ENCODE measurements around the gene MLH3.
A peak's percentile ranks its signal among the peaks of the same experiment; 100 is the strongest.
"Not testable (repeated sequence)": the region's sequence is repeated elsewhere in the genome, so short reads cannot be mapped to it uniquely, and the experiment has no call there.

MLH3 gene

GRCh38 chr14:75030147-75030546 is 21.1 kb downstream of the MLH3 start:
- no peak for DNase-seq (ENCODE audit: low read depth in 2 of 2, low spot score in 1 of 2)

DNA sequence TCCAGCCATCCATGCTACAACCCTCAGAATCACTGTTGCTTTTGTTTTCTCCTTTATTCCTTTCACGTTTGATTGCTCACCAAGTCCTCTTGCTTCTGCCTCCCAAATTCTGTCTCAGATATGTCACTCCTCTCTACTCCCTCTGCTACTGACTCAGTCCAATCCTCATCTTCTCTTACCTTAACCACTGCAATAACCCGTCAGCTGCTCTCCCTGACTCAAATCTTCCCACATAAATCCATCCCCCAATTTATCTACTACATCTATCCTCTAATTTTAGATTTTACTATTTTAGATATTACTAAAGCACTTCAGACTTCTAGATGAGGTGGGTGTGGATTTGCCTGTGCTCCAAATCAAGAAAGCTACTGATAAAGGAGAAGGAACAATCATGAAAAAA is 25.4 kb downstream of the MLH3 start:
- no peak for DNase-seq (ENCODE audit: low read depth in 2 of 2, low spot score in 1 of 2)

GRCh38 chr14:75025082-75025481 is 26.2 kb downstream of the MLH3 start:
- DNase-seq (ENCODE audit: low read depth in 2 of 2, low spot score in 1 of 2), result no peak

DNA sequence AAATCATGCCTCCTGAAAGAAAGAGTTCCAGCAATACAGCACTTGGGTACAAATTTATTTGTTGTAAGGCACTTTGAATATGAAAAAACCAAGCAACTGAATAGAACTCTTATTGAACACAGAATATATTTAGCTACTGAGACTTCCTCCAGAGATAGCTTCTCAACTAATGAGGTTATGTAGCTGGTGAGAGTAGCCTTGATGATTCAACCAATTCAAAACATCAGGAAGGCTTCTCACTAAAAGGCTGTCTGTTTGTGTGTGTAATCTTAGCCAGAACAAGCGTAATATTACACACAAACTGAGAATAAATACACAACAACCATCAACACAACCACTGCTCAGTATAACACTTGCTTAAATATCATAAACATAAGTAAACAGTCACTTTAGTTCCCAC is 28.2 kb downstream of the MLH3 start:
- DNase-seq (ENCODE audit: low read depth in 2 of 2, low spot score in 1 of 2), result no peak

DNA sequence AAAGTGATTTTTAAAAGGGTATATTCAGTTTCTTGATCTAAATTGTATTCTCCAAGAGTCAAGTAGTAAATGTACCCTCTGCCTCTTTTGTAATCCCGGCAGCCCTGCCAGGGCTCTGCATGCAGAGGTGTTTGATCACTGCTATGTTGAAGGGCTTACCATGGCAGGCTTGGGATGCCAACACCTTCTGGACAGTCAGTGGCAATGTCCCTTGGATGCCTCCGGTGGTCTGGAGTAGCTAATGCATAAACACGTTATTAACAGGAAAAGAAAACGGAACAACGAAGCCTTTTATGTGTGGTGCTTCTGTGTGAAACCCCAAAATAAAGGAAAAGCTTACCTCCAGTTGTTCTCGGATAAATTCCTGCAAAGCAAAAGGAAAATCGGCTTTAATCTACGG is 28.6 kb downstream of the MLH3 start:
- no peak for DNase-seq (ENCODE audit: low read depth in 2 of 2, low spot score in 1 of 2)

DNA sequence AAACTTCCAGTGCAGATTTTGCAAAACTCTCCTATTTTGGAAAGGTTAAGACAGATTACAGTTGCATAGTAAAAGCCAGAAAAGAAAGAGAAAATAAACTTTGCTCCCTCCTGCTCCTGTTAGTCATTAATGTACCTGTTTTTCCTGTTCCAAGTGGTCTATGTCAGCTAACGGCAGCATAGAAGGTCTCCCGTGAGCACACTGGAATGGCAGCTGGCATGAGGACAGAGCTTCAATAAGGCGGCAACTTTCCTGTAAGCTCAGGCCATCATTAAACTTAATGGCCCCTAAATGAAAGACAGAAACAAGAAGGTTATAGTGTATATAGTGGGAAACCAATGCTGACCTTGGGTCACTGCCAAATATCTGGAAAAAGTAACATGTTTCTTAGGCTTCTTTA is 32.6 kb downstream of the MLH3 start:
- DNase-seq (ENCODE audit: low read depth in 2 of 2, low spot score in 1 of 2), result no peak

- DNase-seq (ENCODE audit: low read depth in 2 of 2, low spot score in 1 of 2), result no peak
Observed at GRCh38 chr14:75016815-75017214, 34.5 kb downstream of the MLH3 start.

GRCh38 chr14:75015496-75015895 is 35.8 kb downstream of the MLH3 start:
- no peak for DNase-seq (ENCODE audit: low read depth in 2 of 2, low spot score in 1 of 2)

DNA sequence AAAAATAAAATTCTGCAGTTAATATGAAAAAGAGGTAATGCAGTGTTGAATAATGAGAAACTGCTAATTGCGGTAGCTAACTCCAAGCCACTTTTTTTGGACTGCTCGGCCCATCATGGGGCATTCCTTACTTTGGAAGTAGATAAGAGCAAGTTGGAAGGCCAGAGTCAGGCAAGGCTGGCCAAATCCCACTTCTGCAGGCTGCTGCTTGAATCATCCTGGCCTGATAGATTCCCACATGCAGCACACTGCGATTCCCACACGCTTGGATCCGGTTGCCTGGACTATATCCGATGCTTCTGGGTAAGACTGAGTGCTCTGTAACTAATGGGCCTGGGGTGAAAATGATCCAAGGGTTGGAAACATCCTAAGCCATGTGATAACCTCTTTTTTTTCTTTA is 38.0 kb downstream of the MLH3 start:
- DNase-seq (ENCODE audit: low read depth in 2 of 2, low spot score in 1 of 2), result no peak

DNA sequence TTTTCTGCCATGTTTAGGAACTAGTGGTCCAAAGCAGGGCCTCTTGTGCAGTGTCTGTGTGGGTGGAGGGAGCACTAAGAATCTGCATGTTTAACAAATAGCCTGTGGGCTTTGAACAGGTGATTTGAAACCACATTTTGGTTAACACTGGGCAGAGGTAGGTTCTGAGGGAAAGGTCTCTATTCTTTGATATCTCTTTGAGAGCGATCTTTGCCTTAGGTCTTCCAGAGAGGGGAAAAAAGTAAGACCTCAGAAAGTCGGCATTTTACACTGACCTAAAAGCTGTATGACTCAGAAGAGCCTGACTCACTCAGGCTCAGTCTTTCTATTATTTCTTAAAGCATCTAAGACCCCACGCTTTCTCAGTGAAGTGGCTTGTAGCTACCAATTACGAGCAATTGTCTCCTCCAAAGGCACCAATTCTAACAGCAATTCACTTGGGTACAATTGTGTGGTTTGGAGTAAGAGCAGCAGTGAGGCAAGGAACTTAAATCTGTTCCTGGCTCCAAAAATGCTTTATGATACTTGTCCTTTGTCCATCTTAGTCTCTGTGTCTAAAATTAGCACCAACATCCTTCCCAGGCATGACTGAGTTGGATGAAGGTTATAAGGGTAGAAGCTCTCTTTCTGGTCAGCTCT is 39.8 kb downstream of the MLH3 start:
- no peak for DNase-seq (ENCODE audit: low read depth in 2 of 2, low spot score in 1 of 2)

DNA sequence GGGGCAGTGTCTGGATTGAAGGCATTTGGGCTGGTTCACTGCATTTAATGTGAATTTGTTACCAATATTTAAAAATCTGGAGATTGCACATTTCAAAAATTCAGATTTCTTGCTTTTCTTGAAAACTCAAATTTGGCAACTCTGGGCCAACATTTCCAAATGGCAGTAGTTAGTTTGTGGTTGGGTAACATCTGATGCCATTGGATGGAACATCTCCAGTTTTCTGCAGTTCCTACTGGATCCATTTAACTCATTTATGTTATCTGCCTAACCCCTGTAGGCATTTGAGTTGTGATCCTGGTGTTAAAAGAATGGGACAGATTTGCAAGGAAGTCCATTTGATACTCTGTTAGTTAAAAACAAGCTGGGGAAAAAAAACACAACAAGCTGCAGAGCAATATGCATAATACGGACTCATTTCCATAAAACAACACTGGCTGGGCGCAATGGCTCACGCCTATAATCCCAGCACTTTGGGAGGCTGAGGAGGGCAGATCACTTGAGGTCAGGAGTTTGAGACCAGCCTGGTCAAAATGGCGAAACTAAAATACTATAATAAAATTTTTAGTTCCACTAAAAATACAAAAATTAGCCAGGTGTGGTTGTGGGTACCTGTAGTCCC is 40.7 kb downstream of the MLH3 start:
- DNase-seq (ENCODE audit: low read depth in 2 of 2, low spot score in 1 of 2), result no peak

DNA sequence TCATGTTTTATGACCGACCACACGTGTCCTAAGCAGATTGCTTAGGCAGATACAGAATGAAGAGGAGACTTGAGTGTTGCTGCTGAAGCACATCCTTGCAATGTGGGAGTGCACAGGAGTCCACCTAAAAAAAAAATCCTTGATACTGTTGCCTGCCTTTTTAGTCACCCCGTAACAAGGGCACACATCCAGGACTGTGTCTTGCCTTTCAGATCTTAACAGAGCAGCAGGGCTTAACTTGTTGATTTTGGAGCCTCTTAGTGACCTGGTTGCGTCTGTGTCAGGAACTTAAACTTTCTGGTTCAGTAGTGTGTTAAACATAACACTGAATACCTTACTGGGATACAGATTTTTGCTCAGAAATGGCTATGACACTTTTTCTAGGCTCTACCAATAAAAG is 42.1 kb downstream of the MLH3 start:
- no peak for DNase-seq (ENCODE audit: low read depth in 2 of 2, low spot score in 1 of 2)

DNA sequence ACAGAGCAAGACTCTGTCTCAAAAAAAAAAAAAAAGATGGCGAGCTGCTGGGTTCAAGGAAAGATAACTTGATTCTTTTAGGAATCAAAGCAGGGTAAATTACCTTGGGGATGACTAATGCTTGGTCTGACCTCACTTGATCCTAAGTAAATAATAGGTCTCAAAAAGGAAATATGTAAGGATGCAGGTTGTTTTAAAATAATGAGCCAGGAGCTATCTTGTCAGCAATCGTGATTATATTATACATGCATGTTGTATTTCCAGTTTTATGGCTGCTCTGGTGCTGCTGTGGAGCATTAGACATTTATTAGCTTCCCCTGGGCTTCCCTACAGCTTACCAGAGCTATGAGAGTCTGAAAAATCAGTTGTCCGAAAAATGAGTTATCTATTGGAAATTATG is 45.9 kb downstream of the MLH3 start:
- DNase-seq (ENCODE audit: low read depth in 2 of 2, low spot score in 1 of 2), result no peak

GRCh38 chr14:75003250-75004027 is 47.8 kb downstream of the MLH3 start:
- DNase-seq (ENCODE audit: low read depth in 2 of 2, low spot score in 1 of 2), result no peak

DNA sequence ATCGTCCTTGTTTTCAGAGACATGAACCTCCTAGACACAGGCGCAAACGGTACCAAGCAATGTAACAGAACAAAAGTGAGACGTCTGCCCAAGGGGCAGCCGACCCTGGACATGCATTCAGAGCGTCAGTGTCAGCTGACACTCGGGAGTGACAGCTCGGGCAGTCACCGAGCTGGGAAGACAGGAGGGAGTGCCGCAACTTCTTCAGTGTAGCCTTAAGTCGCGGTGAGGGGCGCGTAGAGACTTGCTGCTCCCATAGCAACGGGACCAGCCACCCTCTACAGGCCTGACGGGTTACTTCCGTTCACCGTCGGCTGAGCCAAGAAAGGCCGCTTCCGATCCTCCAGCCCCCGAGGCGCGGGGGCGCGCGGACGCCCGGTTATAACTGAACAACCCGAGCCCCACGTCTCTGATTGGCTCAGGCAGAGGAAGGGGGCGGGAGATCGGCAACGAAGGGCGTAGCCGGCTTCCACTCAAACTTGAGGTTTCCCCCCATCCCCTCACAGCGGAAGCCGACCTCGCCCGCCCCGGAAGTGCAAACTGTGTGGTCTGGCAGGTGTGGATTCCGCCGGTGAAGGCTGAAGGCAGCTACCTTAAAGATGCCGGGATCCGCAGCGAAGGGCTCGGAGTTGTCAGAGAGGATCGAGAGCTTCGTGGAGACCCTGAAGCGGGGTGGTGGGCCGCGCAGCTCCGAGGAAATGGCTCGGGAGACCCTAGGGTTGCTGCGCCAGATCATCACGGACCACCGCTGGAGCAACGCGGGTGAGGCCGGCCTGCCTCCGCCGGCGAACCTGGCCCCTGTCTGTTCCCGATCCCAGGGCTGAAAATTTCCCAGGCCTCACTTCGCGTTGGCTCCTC is 48.6 kb downstream of the MLH3 start, which contains the start of gene EIF2B2:
EIF2B2 (plus strand) TSS at position 530 of the 858 bp plus-strand sequence; CDS start at position 600, 70 bp downstream.
- DNase-seq (ENCODE audit: low read depth in 2 of 2, low spot score in 1 of 2), result peak; percentile 95 to 98

- no peak for DNase-seq (ENCODE audit: low read depth in 2 of 2, low spot score in 1 of 2)
Observed at GRCh38 chr14:75001899-75002298, 49.4 kb downstream of the MLH3 start.

DNA sequence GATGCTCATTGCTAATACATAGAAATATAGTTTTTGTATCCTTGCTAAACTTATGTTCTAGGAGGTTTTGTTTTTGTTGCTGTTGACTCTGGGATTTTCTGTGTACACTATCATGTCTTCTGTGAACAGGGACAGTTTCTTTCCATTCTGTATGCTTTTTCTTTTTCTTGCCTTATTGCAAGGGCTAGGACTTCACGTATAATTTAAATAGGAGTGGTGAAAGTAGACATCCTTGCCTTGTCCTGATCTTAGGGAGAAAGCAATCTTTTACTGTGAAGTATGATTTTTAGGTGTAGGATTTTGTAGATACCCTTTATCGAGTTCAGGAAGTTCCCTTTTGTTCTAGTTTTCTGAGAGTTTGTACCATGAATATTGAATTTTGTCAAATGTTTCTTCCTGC is 50.0 kb downstream of the MLH3 start:
- no peak for DNase-seq (ENCODE audit: low read depth in 2 of 2, low spot score in 1 of 2)

GRCh38 chr14:74995781-74996180 is 55.5 kb downstream of the MLH3 start:
- not testable (repeated sequence) for DNase-seq (ENCODE audit: low read depth in 2 of 2, low spot score in 1 of 2)

DNA sequence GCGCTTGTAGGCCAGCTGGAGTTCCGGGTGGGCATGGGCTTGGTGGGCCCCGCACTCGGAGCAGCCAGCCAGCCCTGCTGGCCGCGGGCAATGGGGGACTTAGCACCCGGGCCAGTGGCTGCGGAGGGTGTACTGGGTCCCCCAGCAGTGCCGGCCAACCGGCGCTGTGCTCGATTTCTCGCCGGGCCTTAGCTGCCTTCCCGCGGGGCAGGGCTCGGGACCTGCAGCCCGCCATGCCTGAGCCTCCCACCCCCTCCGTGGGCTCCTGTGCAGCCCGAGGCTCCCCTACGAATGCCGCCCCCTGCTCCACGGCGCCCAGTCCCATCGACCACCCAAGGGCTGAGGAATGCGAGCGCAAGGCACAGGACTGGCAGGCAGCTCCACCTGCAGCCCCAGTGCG is 57.1 kb downstream of the MLH3 start:
- DNase-seq (ENCODE audit: low read depth in 2 of 2, low spot score in 1 of 2), result not testable (repeated sequence)

- no peak for DNase-seq (ENCODE audit: low read depth in 2 of 2, low spot score in 1 of 2)
Observed at GRCh38 chr14:74988993-74989392, 62.3 kb downstream of the MLH3 start.

DNA sequence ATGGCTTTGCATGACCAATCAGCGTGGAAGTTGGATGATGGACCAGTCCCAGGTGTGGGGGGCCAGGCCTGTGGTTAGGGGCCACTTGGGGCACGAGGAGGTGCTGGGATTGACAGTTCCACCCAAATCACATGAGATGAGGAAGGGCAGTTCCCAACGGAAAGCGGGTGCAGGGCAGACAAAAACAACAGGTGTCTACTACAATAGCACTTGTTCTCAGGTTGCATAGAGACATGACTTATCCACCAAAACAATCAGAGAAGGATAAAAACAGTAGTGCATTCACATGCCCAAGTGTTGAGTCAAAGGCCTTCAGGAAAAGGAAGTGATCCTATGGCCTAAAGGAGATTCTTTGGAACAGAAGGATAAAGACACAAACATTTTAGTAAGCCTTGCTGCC is 63.1 kb downstream of the MLH3 start:
- DNase-seq (ENCODE audit: low read depth in 2 of 2, low spot score in 1 of 2), result no peak
